Stimulated activated CD8-positive, alpha-beta memory T cell treated with anti-CD3 and anti-CD28 coated beads, Interleukin-15, amount 100 ng/mL, for 4 hours (primary cell): Measurements from ENCODE around the gene HK3.

Experiments used
- DNase-seq, 2 donors: peaks; one replicate each; pipeline ENCODE4 v3.0.0-alpha.2; 2020; ENCODE audit warnings: low read depth in 2 of 2

Gene HK3, protein sequence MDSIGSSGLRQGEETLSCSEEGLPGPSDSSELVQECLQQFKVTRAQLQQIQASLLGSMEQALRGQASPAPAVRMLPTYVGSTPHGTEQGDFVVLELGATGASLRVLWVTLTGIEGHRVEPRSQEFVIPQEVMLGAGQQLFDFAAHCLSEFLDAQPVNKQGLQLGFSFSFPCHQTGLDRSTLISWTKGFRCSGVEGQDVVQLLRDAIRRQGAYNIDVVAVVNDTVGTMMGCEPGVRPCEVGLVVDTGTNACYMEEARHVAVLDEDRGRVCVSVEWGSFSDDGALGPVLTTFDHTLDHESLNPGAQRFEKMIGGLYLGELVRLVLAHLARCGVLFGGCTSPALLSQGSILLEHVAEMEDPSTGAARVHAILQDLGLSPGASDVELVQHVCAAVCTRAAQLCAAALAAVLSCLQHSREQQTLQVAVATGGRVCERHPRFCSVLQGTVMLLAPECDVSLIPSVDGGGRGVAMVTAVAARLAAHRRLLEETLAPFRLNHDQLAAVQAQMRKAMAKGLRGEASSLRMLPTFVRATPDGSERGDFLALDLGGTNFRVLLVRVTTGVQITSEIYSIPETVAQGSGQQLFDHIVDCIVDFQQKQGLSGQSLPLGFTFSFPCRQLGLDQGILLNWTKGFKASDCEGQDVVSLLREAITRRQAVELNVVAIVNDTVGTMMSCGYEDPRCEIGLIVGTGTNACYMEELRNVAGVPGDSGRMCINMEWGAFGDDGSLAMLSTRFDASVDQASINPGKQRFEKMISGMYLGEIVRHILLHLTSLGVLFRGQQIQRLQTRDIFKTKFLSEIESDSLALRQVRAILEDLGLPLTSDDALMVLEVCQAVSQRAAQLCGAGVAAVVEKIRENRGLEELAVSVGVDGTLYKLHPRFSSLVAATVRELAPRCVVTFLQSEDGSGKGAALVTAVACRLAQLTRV

DNA sequence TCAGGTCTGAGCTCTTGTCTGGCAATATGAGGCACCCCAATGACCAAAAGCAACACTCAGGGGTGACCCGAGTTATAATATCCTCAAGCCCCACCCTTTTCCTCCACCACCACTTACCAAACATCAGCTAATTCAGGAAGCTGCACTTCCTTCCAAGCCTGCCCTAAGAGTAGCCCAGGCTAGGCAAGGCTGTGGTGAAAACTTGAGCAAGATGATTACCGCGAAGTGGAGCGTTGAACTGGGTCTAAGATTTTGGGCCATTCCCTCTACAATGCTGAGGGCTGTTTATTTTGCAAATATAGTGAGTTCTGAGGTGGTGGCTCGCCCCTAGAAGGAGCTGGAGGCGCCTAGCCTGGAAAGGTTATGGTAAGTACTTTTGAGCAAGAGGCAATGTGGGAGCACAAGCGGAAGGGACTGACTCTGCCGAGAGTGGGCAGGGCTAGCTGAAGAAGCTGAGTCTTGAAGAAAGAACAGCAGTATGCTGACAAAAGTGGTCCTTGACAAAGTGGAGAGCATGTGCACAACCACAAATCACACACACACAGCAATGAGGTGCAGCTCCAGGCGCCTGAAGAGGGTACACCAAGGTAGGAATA is at the start of gene HK3:
Gene HK3, minus strand, starts transcription at position 51 of the 596 bp plus-strand sequence. CDS start 3,187 bp downstream, outside the sequence.
- DNase-seq = no peak

- DNase-seq = no peak
Observed at GRCh38 chr5:176948458-176948857, 49.3 kb upstream of the HK3 start.

DNA sequence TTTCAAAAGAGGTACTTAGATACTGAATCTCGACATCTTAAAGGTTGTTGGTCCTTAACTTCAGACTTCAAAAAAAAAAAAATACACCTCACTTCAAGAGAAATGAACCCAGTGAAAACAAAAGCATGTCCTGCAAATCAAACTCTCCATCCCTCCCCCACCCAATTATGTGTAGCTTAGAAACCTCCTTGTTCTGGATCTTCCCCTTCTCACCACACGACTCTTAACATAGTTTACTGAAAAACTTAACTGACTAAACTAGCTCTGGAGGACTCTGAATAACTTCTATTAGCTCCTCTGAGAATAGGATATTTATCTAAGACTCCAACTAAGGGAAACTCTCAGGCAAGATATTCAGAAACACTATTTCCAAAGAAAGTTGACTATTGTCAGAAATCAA is 48.7 kb upstream of the HK3 start:
- no peak for DNase-seq

GRCh38 chr5:176944268-176944667 is 45.1 kb upstream of the HK3 start:
- no peak for DNase-seq

GRCh38 chr5:176943816-176944215 is 44.7 kb upstream of the HK3 start:
- DNase-seq = no peak

- no peak for DNase-seq
Observed at GRCh38 chr5:176941951-176942350, 42.8 kb upstream of the HK3 start.

DNA sequence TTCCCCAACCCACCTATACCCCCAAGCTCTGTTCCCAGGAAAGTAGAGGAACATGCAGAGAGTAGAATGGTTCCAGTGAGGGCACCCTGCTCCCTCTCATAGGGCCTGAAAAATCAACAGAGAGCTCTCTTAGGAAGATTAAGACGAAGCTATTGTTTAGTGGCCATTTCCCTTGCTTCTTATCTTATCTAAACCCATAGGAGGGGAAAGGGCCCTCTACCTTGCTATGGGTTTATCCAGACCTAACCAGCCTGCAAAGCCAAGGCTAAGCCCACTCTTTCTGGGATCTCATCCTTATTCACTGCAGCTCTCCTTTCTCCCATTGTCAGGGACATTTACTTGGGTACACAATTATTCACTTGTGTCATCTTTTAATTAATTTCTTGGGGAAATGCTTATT is 39.3 kb upstream of the HK3 start:
- no peak for DNase-seq

DNA sequence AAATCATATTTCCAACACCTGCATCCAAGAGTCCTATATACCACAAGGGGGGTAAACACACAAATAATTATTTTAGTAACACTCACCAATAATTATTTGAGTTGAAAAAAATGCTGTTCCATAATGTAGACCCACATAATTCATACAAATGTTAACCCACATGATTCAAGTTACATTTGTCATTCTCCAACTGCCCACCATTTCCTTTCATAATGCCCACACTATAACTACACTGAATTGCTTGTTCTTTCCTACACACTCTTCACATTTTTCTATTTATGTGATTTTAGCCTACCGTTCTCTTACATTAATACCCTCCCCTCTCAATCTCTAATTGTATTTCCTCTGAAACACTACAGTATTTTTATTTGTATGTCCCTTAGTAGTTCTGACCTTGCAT is 35.9 kb upstream of the HK3 start:
- DNase-seq = no peak

DNA sequence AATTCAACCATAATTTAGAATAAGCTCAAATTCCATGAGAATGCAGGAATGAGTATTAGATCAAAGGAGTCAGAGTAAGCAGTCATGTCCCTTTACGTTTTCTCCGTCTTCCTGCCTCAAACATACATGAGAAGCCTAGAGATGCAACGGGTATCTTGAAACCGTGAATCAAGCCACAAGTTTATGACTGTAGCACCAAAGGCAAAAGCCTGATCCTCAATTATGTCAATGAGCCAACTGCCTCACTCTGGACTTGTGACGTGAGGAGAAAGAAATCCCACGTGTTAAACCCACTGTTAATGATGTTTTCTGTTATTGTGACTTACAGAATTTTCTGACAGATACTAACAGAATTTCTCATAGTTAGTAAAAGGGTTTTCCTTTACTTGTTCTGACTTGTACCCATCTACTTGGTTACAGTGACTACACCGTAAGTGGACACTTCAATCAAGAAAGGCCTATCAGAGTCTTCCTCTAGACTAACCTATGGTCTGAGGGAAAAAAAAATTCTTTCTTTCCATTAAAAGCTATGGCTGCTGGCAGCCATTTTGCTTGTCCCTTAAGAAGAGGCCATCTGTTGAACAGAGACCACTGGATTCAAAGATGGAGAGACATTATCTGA is 35.3 kb upstream of the HK3 start:
- no peak for DNase-seq

GRCh38 chr5:176929654-176930053 is 30.5 kb upstream of the HK3 start:
- DNase-seq = no peak

- no peak for DNase-seq
Observed at GRCh38 chr5:176927562-176927961, 28.4 kb upstream of the HK3 start.

GRCh38 chr5:176922817-176923216 is 23.7 kb upstream of the HK3 start:
- DNase-seq = no peak

GRCh38 chr5:176921714-176922113 is 22.6 kb upstream of the HK3 start:
- DNase-seq = no peak

DNA sequence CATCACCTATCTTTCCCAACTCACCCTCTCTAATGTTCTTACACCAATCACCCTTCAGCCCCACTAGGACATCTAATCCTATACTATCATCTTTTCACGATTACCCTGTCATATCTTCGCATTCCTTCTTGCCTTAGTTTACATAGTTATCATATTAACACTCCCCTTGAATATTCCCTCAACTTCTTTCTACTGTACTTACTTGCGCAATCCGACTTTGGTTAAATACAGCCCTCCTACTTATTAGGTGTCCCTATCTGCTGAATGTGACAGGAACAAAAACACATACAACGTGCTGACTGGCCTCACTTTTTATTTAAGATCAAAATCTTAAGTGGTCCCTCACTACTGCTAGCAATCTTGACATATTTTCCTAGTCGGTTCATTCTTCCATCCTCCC is 19.5 kb upstream of the HK3 start:
- DNase-seq = no peak

DNA sequence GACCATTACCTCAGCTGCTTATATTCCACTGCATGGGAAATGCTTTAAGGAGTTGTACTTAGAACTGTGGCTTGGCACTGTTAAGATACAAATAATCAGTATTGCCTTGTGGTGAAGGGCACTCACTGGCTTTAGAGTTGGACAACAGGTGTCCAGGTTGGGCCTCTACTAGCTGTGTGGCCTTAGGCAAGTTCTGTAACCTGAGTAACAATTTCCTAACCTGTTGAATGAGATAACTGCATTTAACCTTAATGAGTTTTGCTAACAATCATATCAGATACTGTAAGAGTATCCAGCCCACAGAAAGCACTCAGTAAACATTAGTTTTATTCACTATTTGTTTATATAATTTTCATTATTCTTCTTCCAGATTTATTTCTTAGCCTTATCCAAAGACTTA is 17.2 kb upstream of the HK3 start:
- no peak for DNase-seq

- DNase-seq = no peak
Observed at GRCh38 chr5:176915906-176916305, 16.8 kb upstream of the HK3 start.

- DNase-seq = no peak
Observed at GRCh38 chr5:176912115-176912514, 13.0 kb upstream of the HK3 start.

DNA sequence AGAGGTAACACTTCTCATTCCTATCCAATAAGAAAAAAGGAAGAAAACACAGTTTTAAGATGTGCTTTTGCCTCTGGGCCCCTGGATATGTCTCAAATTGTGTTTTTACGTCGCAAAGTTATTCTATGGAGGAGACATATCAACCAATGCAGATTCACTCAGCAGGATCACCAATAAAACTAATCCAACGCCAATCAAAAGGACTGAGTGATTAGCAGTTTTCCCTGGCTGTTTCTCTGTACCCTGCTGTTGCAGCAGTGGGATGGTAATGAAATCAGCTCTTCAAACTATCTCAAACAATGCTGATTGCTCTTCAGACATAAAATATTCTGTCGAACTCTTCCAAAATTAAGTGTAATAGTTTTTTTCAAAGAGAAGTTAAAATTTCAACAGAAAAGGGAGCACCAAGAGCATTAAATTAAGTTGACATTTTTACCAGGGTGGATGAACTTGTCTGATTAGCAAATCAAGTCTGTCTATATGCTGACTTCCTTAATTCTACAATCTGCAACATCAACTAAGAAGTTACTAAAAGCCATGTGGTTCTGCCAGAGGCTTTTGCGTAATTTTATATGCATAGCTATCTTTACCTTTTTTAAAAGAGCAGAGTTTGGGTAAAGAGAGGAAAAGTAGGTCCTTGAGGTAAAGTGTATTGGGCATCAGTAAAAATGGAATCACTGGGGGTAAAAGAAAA is 9.7 kb upstream of the HK3 start:
- DNase-seq = no peak

- no peak for DNase-seq
Observed at GRCh38 chr5:176906796-176907195, 7.7 kb upstream of the HK3 start.

- DNase-seq = no peak
Observed at GRCh38 chr5:176906126-176906525, 7.0 kb upstream of the HK3 start.

DNA sequence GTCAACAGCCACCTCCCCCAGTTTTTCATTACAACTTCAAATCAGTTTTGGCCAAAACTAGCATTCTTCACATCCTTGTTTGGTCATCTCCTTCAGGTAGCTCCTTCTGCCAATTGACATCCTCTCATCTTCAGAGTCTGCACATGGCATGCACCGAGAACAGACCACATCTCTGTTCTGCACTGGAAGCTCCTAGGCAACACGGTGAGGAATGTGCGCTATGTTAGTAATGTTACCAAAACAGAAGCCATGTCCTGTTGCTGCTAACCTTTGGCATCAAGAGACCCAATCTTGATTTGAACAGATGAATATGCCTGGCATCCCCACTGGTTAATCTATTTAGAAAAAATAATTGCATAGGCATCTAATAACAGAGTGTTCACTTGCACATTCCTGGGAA is 5.1 kb upstream of the HK3 start:
- no peak for DNase-seq
